ENCODE results near the gene CHEK2. TPM values are rescaled to one million over a fixed set of nuclear protein-coding genes. Genes with fewer than 3 reads are reported as not detected.
"Not testable (repeated sequence)": the region's sequence is repeated elsewhere in the genome, so short reads cannot be mapped to it uniquely, and the experiment has no call there.

Gene CHEK2
- total RNA-seq, 2 experiments from 2014 or later, result 47.8 to 52.6 TPM

DNA sequence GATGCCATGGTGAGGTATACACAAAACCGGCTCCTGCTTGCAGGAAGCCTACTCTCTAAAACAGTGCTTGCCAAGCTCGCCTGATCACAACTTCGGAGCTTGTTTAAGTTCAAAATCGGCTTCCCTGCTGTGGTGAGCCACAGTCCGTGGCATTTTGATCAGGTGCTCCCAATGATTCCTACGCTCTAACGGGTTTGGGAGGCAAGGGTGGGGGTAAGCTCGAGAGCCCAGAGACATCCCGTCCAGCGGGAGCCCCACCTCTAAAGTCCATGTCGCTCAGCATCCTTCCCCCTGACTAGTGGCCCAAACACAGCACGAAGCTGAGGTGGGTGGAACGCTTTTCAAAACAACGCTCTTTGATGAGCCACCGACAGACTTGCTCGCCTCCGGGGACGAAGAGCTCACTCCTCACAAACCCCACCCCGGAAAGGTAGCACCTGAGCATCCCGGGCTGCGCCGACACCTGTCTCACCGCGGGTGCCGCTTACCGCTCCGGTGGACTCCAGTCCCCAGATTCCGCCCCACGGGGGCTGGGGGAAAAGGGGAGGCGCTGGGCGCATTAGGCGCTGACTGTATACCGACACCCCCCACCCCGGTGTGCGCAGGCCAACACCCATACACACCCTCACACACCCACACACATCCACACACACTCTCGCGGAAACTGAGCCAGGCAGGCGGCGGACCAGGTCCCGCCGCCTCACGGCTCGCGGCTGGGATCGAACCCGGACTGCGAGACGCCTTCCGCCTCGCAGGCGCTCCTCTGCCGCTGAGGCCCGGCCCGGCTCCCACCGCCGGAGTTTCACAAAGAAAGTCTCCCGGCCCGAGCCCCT, 62.6 kb downstream of the CHEK2 start:
- H3K9me3 Mint-ChIP-seq; H3K36me3 Mint-ChIP-seq (ENCODE audit: low read depth); H3K27ac Mint-ChIP-seq: not testable (repeated sequence)
- peak; percentile 18 for DNase-seq
- H3K4me1 Mint-ChIP-seq (ENCODE audit: low read depth), result peaks cover 18% of the 10 kb centered on the region
- intact Hi-C loops (cut with micrococcal nuclease), result loop anchor here (2.0 to 10.0 kb wide), 2 partner anchors 62 to 136 kb away; partner anchors contain the start of gene CHEK2
- peaks cover 59% of the 10 kb centered on the region for H3K27me3 Mint-ChIP-seq (ENCODE audit: low read depth)
- CTCF ChIA-PET, result interaction anchor here (0.6 to 0.7 kb wide), 2 partner anchors 23 to 66 kb away, joined by 3 to 4 read pairs; no protein-coding TSS in a partner anchor
- peak overlapping the region; percentile 70 for H3K4me3 Mint-ChIP-seq

DNA sequence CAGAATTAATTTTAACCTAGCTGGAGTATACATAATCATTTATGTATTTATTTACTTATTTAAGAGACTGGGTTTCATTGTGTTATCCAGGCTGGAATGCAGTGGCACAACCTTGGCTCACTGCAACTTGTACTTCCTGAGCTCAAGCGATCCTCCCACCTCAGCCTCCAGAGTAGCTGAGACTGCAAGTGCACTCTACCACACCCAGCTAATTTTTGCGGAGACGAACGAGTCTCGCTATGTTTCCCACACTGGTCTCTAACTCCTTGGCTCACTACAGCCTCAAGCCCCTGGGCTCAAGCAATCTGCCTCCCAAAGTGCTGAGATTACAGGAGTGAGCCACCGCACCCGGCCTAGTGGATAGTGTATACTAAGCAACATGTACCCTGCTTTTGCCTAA, 63.5 kb downstream of the CHEK2 start:
- not testable (repeated sequence) for DNase-seq; H3K36me3 Mint-ChIP-seq (ENCODE audit: low read depth); H3K9me3 Mint-ChIP-seq; H3K27ac Mint-ChIP-seq
- H3K27me3 Mint-ChIP-seq (ENCODE audit: low read depth), result peaks cover 64% of the 10 kb centered on the region
- CTCF ChIA-PET, result interaction anchor here (0.7 kb wide), 1 partner anchor 24 kb away, joined by 4 read pairs; no protein-coding TSS in a partner anchor
- peaks cover 26% of the 10 kb centered on the region for H3K4me1 Mint-ChIP-seq (ENCODE audit: low read depth)
- intact Hi-C loops (cut with micrococcal nuclease), result loop anchor here (2.0 to 10.0 kb wide), 2 partner anchors 63 to 137 kb away; partner anchors contain the start of gene CHEK2
- peak overlapping the region; percentile 21 for H3K4me3 Mint-ChIP-seq

- Mint-ChIP-seq H3K27me3 (ENCODE audit: low read depth) (peaks cover 64% of the 10 kb centered on the region), H3K36me3 (ENCODE audit: low read depth) (no peaks in the 10 kb centered on the region), H3K4me3 (peak overlapping the region; percentile 55), H3K27ac (peak overlapping the region; percentile 87), H3K4me1 (ENCODE audit: low read depth) (peaks cover 28% of the 10 kb centered on the region), H3K9me3 (peaks cover 1% of the 10 kb centered on the region)
- peak; percentile 27 for DNase-seq
- intact Hi-C loops (cut with micrococcal nuclease), result loop anchor here (5.0 to 10.0 kb wide), 2 partner anchors 98 to 141 kb away; partner anchors contain the start of gene CCDC117
- CTCF ChIA-PET, result no interaction called here
These were observed 67.5 kb downstream of the CHEK2 start for GRCh38 chr22:28674121-28674563.

GRCh38 chr22:28670756-28671155, 70.9 kb downstream of the CHEK2 start:
- no peak overlapping the region for H3K4me3 Mint-ChIP-seq
- H3K4me1 Mint-ChIP-seq (ENCODE audit: low read depth), result peaks cover 25% of the 10 kb centered on the region
- no peaks in the 10 kb centered on the region for H3K36me3 Mint-ChIP-seq (ENCODE audit: low read depth)
- intact Hi-C loops (cut with micrococcal nuclease), result loop anchor here (5.0 to 10.0 kb wide), 2 partner anchors 102 to 144 kb away; partner anchors contain the start of gene CCDC117
- CTCF ChIA-PET, result no interaction called here
- no peak for DNase-seq
- H3K27ac Mint-ChIP-seq, result no peak overlapping the region
- H3K27me3 Mint-ChIP-seq (ENCODE audit: low read depth), result peaks cover 47% of the 10 kb centered on the region
- peaks cover 1% of the 10 kb centered on the region for H3K9me3 Mint-ChIP-seq

GRCh38 chr22:28670161-28670560, 71.5 kb downstream of the CHEK2 start:
- CTCF ChIA-PET, result no interaction called here
- H3K4me1 Mint-ChIP-seq (ENCODE audit: low read depth), result peaks cover 24% of the 10 kb centered on the region
- peaks cover 41% of the 10 kb centered on the region for H3K27me3 Mint-ChIP-seq (ENCODE audit: low read depth)

GRCh38 chr22:28669387-28669786, 72.2 kb downstream of the CHEK2 start:
- no peak overlapping the region for H3K4me3 Mint-ChIP-seq
- H3K4me1 Mint-ChIP-seq (ENCODE audit: low read depth), result peaks cover 16% of the 10 kb centered on the region
- CTCF ChIA-PET, result no interaction called here
- H3K27me3 Mint-ChIP-seq (ENCODE audit: low read depth), result peaks cover 34% of the 10 kb centered on the region
- no peak overlapping the region for H3K27ac Mint-ChIP-seq
- H3K36me3 Mint-ChIP-seq (ENCODE audit: low read depth), result no peaks in the 10 kb centered on the region
- DNase-seq, result no peak
- intact Hi-C loops (cut with micrococcal nuclease), result no loop called here
- H3K9me3 Mint-ChIP-seq, result peaks cover 1% of the 10 kb centered on the region

More at GRCh38 chr22:28670161-28670560, 71.5 kb downstream of the CHEK2 start:
- no peak overlapping the region for H3K27ac Mint-ChIP-seq
- H3K9me3 Mint-ChIP-seq, result peaks cover 1% of the 10 kb centered on the region
- H3K36me3 Mint-ChIP-seq (ENCODE audit: low read depth), result no peaks in the 10 kb centered on the region
- intact Hi-C loops (cut with micrococcal nuclease), result loop anchor here (5.0 to 10.0 kb wide), 2 partner anchors 102 to 145 kb away; partner anchors contain the start of gene CCDC117
- H3K4me3 Mint-ChIP-seq, result no peak overlapping the region
- no peak for DNase-seq

DNA sequence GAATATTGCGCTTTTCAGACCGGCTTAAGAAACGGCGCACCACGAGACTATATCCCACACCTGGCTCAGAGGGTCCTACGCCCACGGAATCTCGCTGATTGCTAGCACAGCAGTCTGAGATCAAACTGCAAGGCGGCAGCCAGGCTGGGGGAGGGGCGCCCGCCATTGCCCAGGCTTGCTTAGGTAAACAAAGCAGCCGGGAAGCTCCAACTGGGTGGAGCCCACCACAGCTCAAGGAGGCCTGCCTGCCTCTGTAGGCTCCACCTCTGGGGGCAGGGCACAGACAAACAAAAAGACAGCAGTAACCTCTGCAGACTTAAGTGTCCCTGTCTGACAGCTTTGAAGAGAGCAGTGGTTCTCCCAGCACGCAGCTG, 78.1 kb downstream of the CHEK2 start:
- intact Hi-C loops (cut with micrococcal nuclease); H3K4me1 Mint-ChIP-seq (ENCODE audit: low read depth); H3K27ac Mint-ChIP-seq; DNase-seq; H3K4me3 Mint-ChIP-seq; H3K36me3 Mint-ChIP-seq (ENCODE audit: low read depth); H3K9me3 Mint-ChIP-seq; CTCF ChIA-PET: not testable (repeated sequence)
- H3K27me3 Mint-ChIP-seq (ENCODE audit: low read depth), result peaks cover 12% of the 10 kb centered on the region

- Mint-ChIP-seq H3K4me3 (no peak overlapping the region), H3K9me3 (no peaks in the 10 kb centered on the region), H3K4me1 (ENCODE audit: low read depth) (no peaks in the 10 kb centered on the region), H3K27me3 (ENCODE audit: low read depth) (peaks cover 38% of the 10 kb centered on the region), H3K27ac (no peak overlapping the region), H3K36me3 (ENCODE audit: low read depth) (no peaks in the 10 kb centered on the region)
- intact Hi-C loops (cut with micrococcal nuclease), result no loop called here
- DNase-seq, result no peak
- CTCF ChIA-PET, result no interaction called here
These were observed 83.2 kb downstream of the CHEK2 start for GRCh38 chr22:28658448-28658847.

DNA sequence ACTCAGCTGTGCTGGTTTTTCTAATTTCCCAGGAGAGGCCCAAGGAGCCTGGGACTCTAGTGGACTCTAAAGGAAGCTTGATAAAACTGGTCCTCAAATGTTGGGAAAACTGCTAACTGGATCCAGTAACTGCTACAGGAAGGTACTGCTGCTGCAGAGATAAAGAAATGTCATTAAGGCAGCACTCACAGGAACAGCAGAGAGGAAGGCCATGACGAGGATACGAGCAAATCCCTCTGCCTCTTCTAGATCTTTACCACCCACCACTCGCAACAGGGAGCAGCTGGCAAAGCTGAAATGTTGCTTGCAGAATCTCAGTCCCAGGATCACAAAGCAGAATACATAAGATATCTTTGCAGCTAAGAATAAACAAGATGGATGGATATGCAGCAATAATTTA, 85.4 kb downstream of the CHEK2 start:
- Mint-ChIP-seq H3K4me1 (ENCODE audit: low read depth) (no peaks in the 10 kb centered on the region), H3K27me3 (ENCODE audit: low read depth) (peaks cover 45% of the 10 kb centered on the region), H3K36me3 (ENCODE audit: low read depth) (no peaks in the 10 kb centered on the region), H3K9me3 (no peaks in the 10 kb centered on the region), H3K4me3 (no peak overlapping the region), H3K27ac (no peak overlapping the region)
- DNase-seq, result no peak
- intact Hi-C loops (cut with micrococcal nuclease), result no loop called here
- CTCF ChIA-PET, result no interaction called here

DNA sequence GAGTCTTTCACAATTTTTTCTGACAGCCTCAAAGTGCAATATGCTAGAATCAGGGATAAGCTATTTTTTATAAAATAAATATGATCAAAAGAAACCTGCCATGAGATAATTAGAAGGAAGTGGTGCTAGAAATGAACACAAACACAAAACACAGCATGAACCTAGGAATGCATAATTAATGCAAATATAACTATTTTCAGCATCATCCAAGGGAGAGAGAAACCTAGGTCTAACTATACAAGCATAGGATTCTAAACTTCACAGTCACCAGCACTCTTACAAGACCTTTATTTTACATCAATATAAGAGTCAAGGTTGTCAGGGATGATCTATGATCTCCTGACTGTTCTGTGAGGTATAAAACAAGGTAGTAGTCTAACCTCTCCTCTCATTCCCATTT, 91.2 kb downstream of the CHEK2 start:
- Mint-ChIP-seq H3K9me3 (no peaks in the 10 kb centered on the region), H3K27me3 (ENCODE audit: low read depth) (peaks cover 45% of the 10 kb centered on the region), H3K4me3 (no peak overlapping the region), H3K27ac (no peak overlapping the region), H3K4me1 (ENCODE audit: low read depth) (no peaks in the 10 kb centered on the region), H3K36me3 (ENCODE audit: low read depth) (no peaks in the 10 kb centered on the region)
- CTCF ChIA-PET, result no interaction called here
- DNase-seq, result no peak
- intact Hi-C loops (cut with micrococcal nuclease), result no loop called here

DNA sequence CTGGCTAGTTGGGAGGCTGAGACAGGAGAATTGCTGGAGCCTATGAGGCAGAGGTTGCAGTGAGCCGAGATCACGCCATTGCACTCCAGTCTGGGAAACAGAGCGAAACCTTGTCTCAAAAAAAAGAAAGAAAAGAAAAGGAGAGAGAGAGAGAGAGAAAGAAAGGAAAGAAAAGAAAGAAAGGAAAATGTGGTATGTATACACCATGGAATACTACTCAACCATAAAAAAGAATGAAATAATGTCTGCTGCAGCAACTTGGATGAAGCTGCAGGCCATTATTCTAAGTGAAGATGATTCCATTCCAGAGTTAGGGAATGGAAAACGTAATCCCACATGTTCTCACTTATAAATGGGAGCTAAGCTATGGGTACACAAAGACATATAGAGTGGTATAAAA, 92.8 kb downstream of the CHEK2 start:
- no peak overlapping the region for H3K4me3 Mint-ChIP-seq
- no peaks in the 10 kb centered on the region for H3K4me1 Mint-ChIP-seq (ENCODE audit: low read depth)
- H3K9me3 Mint-ChIP-seq, result no peaks in the 10 kb centered on the region
- H3K36me3 Mint-ChIP-seq (ENCODE audit: low read depth), result no peaks in the 10 kb centered on the region
- CTCF ChIA-PET, result no interaction called here
- intact Hi-C loops (cut with micrococcal nuclease), result no loop called here
- peaks cover 46% of the 10 kb centered on the region for H3K27me3 Mint-ChIP-seq (ENCODE audit: low read depth)
- H3K27ac Mint-ChIP-seq, result no peak overlapping the region
- DNase-seq, result no peak

DNA sequence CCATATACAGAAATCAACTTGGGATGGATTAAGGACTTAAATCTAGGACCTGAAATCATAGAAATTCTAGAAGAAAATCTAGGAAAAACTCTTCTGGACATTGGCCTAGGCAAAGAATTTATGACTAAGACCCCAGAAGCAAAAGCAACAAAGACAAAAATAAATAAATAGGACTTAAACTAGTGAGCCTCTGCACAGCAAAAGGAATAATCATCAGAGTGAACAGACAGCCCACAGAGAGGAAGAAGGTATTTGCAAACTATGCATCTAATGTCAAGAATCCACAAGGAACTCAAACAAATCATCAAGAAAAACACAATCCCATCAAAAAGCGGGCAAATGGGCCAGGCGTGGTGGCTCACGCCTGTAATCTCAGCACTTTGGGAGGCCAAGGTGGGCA, 94.4 kb downstream of the CHEK2 start:
- Mint-ChIP-seq H3K4me1 (ENCODE audit: low read depth) (no peaks in the 10 kb centered on the region), H3K4me3 (no peak overlapping the region), H3K9me3 (no peaks in the 10 kb centered on the region), H3K27me3 (ENCODE audit: low read depth) (peaks cover 39% of the 10 kb centered on the region), H3K36me3 (ENCODE audit: low read depth) (no peaks in the 10 kb centered on the region), H3K27ac (no peak overlapping the region)
- no peak for DNase-seq
- CTCF ChIA-PET, result interaction anchor here (0.5 kb wide), 1 partner anchor 588 kb away, joined by 3 read pairs; no protein-coding TSS in a partner anchor
- intact Hi-C loops (cut with micrococcal nuclease), result no loop called here

- CTCF ChIA-PET, result no interaction called here
- H3K27me3 Mint-ChIP-seq (ENCODE audit: low read depth), result peaks cover 18% of the 10 kb centered on the region
- intact Hi-C loops (cut with micrococcal nuclease), result no loop called here
These were observed 102.3 kb downstream of the CHEK2 start for GRCh38 chr22:28639321-28639720.

More at GRCh38 chr22:28639321-28639720, 102.3 kb downstream of the CHEK2 start:
- no peak for DNase-seq
- no peaks in the 10 kb centered on the region for H3K9me3 Mint-ChIP-seq
- H3K36me3 Mint-ChIP-seq (ENCODE audit: low read depth), result no peaks in the 10 kb centered on the region
- no peak overlapping the region for H3K27ac Mint-ChIP-seq
- H3K4me3 Mint-ChIP-seq, result no peak overlapping the region
- H3K4me1 Mint-ChIP-seq (ENCODE audit: low read depth), result no peaks in the 10 kb centered on the region

All from activated naive CD4-positive, alpha-beta T cell treated with anti-CD3 and anti-CD28 coated beads for 36 hours (primary cell).